Liver (tissue), 9 donors: ENCODE results near the gene SPCS1. TPM values are rescaled to one million over a fixed set of nuclear protein-coding genes. Genes with fewer than 3 reads are reported as not detected.
A peak's percentile ranks its signal among the peaks of the same experiment; 100 is the strongest.

Source experiments
- DNase-seq: peaks from one replicate; pipeline ENCODE4 v3.0.0-alpha.2; 2017; ENCODE audit warnings: low spot score
- H3K27ac ChIP-seq, 2 donors: one replicate each; pipeline ENCODE4 v1.7.0; 2013; ENCODE audit warnings: inconsistent platforms in 2 of 2, low read length in 2 of 2, control low read depth in 1 of 2, low read depth in 1 of 2, mild to moderate bottlenecking in 1 of 2
- H3K27me3 ChIP-seq, 4 donors: one replicate each; pipeline versions ENCODE4 v1.6.1 to v1.7.0; 2013; ENCODE audit warnings: low read length in 3 of 4, inconsistent platforms in 1 of 4, mild to moderate bottlenecking in 1 of 4, moderate library complexity in 1 of 4; ENCODE audit not compliant: control insufficient read depth in 4 of 4, insufficient read depth in 4 of 4
- H3K36me3 ChIP-seq, 4 donors: one replicate each; pipeline versions ENCODE4 v1.6.1 to v1.7.0; 2013; ENCODE audit warnings: low read length in 3 of 4, mild to moderate bottlenecking in 3 of 4, low read depth in 1 of 4, moderate library complexity in 1 of 4; ENCODE audit not compliant: control insufficient read depth in 4 of 4, insufficient read depth in 3 of 4
- H3K4me1 ChIP-seq, 4 donors: one replicate each; pipeline versions ENCODE4 v1.6.1 to v1.7.0; 2013; ENCODE audit warnings: low read length in 3 of 4, mild to moderate bottlenecking in 3 of 4, moderate library complexity in 1 of 4; ENCODE audit not compliant: control insufficient read depth in 4 of 4, insufficient read depth in 4 of 4
- H3K4me3 ChIP-seq, 3 donors: one replicate each; pipeline versions ENCODE4 v1.6.1 to v1.7.0; 2013; ENCODE audit warnings: low read length in 3 of 3, control low read depth in 1 of 3, low read depth in 1 of 3, mild to moderate bottlenecking in 1 of 3
- H3K9ac ChIP-seq, 2 donors: one replicate each; pipeline ENCODE4 v1.7.0; 2013; ENCODE audit warnings: low read length in 2 of 2, mild to moderate bottlenecking in 2 of 2, moderate library complexity in 2 of 2, control low read depth in 1 of 2, low read depth in 1 of 2
- H3K9me3 ChIP-seq, 4 donors: one replicate each; pipeline versions ENCODE4 v1.6.1 to v1.7.0; 2013; ENCODE audit warnings: low read length in 3 of 4; ENCODE audit not compliant: control insufficient read depth in 4 of 4
- EGR1 ChIP-seq, 2 donors: IDR thresholded peaks; 2 replicates each; pipeline ENCODE4 v1.6.1; 2016 to 2018; ENCODE audit warnings: antibody characterized with exemption in 2 of 2, low read depth in 2 of 2
- FOXA1 ChIP-seq: IDR thresholded peaks from 2 replicates; pipeline ENCODE4 v1.6.1; 2016; ENCODE audit warnings: antibody characterized with exemption
- FOXA2 ChIP-seq: IDR thresholded peaks from 2 replicates; pipeline ENCODE4 v1.6.1; 2016; ENCODE audit warnings: antibody characterized with exemption
- GABPA ChIP-seq, 2 donors: IDR thresholded peaks in 1 of 2; conservative IDR thresholded peaks in 1 of 2; 2 replicates each; pipeline ENCODE4 v1.6.1; 2016; ENCODE audit warnings: antibody characterized with exemption in 2 of 2, mild to moderate bottlenecking in 1 of 2, moderate library complexity in 1 of 2
- HNF4A ChIP-seq, 2 donors: conservative IDR thresholded peaks; 2 replicates each; pipeline ENCODE4 v1.6.1; 2016; ENCODE audit warnings: antibody characterized with exemption in 2 of 2, mild to moderate bottlenecking in 2 of 2
- JUND ChIP-seq, 2 donors: IDR thresholded peaks; 2 replicates each; pipeline ENCODE4 v1.6.1; 2016; ENCODE audit warnings: antibody characterized with exemption in 2 of 2
- NR2F2 ChIP-seq: IDR thresholded peaks from 2 replicates; pipeline ENCODE4 v1.6.1; 2016; ENCODE audit warnings: antibody characterized with exemption
- RAD21 ChIP-seq, 2 donors: IDR thresholded peaks; 2 replicates each; pipeline ENCODE4 v1.6.1; 2016; ENCODE audit warnings: antibody characterized with exemption in 2 of 2, mild to moderate bottlenecking in 2 of 2
- RXRA ChIP-seq, 2 donors: IDR thresholded peaks; 2 replicates each; pipeline ENCODE4 v1.6.1; 2017 to 2018; ENCODE audit warnings: antibody characterized with exemption in 2 of 2, mild to moderate bottlenecking in 1 of 2
- TAF1 ChIP-seq: conservative IDR thresholded peaks from 2 replicates; pipeline ENCODE4 v1.6.1; 2016; ENCODE audit warnings: antibody characterized with exemption, mild to moderate bottlenecking
- YY1 ChIP-seq: IDR thresholded peaks from 2 replicates; pipeline ENCODE4 v1.6.1; 2016; ENCODE audit warnings: antibody characterized with exemption, mild to moderate bottlenecking
- WGBS: extraction: QIAGEN DNeasy Blood & Tissue Kit; methylation state at CpG from one replicate; pipeline ENCODE4 v1.1.7; 2013; 5-methylcytosine and 5-hydroxymethylcytosine counted together
- polyA plus RNA-seq, 2 donors: library from polyadenylated mRNA; stranded (reverse) in 1 of 2; unstranded in 1 of 2; fragments of 200-250 nt in 1 of 2; fragments of >200 nt in 1 of 2; fragmentation: Nextera tagmentation in 1 of 2; extraction: Ambion mirVana in 1 of 2; gene quantifications; one replicate each; pipeline versions ENCODE4 v1.2.1 to v1.2.3, GENCODE V29; 2013 to 2015
- total RNA-seq, 2 donors: library from RNA; depleted of rRNA; stranded (reverse); fragments of >200 nt; gene quantifications; one replicate each; pipeline ENCODE4 v1.2.3, GENCODE V29; 2014
- TF ChIP-seq, protein P1 (sequence below): IDR thresholded peaks from 2 replicates; pipeline ENCODE4 v1.6.1; 2016; ENCODE audit warnings: antibody characterized with exemption
- TF ChIP-seq, protein P2 (sequence below): IDR thresholded peaks from 2 replicates; pipeline ENCODE4 v1.6.1; 2016; ENCODE audit warnings: antibody characterized with exemption
- TF ChIP-seq, protein P3 (sequence below): fragments of 150-350 bp; IDR thresholded peaks from 2 replicates; pipeline ENCODE4 v1.5.1; 2017; ENCODE audit warnings: improper control_type of control experiment, low read depth, low read length; ENCODE audit not compliant: missing input control
- TF ChIP-seq, protein P4 (sequence below): IDR thresholded peaks from 2 replicates; pipeline ENCODE4 v1.6.1; 2016; ENCODE audit warnings: antibody characterized with exemption, mild to moderate bottlenecking
- donor health status: healthy.
- donor health status: healthy.
- donor health status: healthy.
- donor health status: healthy.
- donor health status: healthy.

Gene SPCS1
- total and polyA plus RNA-seq, 4 donors, result 42.3 to 227 (median 113) TPM

DNA sequence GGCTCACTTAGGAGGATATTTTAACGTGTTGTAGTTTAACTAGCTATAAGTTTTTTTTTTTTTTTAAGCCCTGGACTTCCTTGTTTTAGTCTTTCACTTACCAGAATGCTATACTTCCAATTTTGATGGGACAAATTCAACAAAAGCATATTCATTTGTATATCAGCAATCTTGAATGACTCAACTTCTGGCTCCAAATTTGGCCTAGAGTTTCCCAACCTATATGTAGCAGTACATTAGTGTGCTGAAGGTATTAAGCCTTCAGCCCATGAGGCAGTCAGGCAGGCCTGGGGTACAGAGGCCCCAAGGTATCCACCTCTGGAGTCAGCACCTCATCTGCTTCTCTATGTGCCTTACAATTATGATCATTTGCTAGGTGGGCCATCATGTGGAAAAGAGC, 26.1 kb upstream of the SPCS1 start:
- peaks cover 12 to 56% (median 49%) of the 10 kb centered on the region in 4 donors for H3K4me1 ChIP-seq
- 64% methylated on average over 1 of the region's 1 CpG for WGBS
- peak overlapping the region in 1 of 2 donors; percentile 6 for H3K27ac ChIP-seq

DNA sequence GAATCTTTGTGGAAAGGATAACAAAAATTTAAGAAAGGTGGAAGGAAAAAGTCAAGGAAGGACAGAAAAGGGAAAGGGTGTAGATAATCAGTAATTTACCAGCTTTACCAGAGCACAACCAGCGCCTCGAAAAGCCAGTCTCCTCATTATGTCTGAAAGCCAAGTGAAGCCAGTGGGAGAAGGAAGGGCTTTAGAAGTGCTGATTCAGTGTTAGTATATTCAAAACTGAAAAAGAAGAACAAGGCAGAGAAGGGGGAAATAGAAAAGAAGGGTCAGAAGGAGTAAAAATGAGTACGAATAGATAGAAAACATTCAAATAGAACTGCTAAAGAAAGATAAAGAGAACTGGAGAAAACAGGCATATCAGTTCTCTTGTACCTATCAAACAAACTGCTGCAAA, 24.3 kb upstream of the SPCS1 start:
- Histone ChIP-seq H3K4me1 (peaks cover 12 to 60% (median 50%) of the 10 kb centered on the region in 4 donors), H3K9ac (peak overlapping the region; percentile 33 to 88), H3K4me3 (peak overlapping the region in 2 of 3 donors; percentile 12 to 19), H3K27me3 (no peaks in the 10 kb centered on the region), H3K36me3 (peaks cover 2 to 17% (median 7%) of the 10 kb centered on the region in 4 donors), H3K27ac (peak overlapping the region; percentile 84 to 93), H3K9me3 (no peaks in the 10 kb centered on the region)
- 49% methylated on average over 3 of the region's 3 CpGs for WGBS
- DNase-seq, result no peak
- TF ChIP-seq NR2F2 (no peak), TAF1 (no peak), YY1 (no peak), GABPA (IDR thresholded peaks at IDR 0.05 in 1 of 2, conservative IDR thresholded peaks at IDR 0.05 in 1 of 2) (no peak), RXRA (IDR thresholded peaks at IDR 0.05) (no peak), HNF4A (conservative IDR thresholded peaks at IDR 0.05) (no peak), RAD21 (IDR thresholded peaks at IDR 0.05) (no peak), EGR1 (IDR thresholded peaks at IDR 0.05; ENCODE audit: low read depth in 2 of 2) (no peak), FOXA1 (no peak), JUND (IDR thresholded peaks at IDR 0.05) (no peak), FOXA2 (no peak)
- TF ChIP-seq, protein P1, sequence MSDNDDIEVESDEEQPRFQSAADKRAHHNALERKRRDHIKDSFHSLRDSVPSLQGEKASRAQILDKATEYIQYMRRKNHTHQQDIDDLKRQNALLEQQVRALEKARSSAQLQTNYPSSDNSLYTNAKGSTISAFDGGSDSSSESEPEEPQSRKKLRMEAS, result no peak
- TF ChIP-seq, protein P2, sequence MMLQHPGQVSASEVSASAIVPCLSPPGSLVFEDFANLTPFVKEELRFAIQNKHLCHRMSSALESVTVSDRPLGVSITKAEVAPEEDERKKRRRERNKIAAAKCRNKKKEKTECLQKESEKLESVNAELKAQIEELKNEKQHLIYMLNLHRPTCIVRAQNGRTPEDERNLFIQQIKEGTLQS, result no peak
- TF ChIP-seq, protein P3, sequence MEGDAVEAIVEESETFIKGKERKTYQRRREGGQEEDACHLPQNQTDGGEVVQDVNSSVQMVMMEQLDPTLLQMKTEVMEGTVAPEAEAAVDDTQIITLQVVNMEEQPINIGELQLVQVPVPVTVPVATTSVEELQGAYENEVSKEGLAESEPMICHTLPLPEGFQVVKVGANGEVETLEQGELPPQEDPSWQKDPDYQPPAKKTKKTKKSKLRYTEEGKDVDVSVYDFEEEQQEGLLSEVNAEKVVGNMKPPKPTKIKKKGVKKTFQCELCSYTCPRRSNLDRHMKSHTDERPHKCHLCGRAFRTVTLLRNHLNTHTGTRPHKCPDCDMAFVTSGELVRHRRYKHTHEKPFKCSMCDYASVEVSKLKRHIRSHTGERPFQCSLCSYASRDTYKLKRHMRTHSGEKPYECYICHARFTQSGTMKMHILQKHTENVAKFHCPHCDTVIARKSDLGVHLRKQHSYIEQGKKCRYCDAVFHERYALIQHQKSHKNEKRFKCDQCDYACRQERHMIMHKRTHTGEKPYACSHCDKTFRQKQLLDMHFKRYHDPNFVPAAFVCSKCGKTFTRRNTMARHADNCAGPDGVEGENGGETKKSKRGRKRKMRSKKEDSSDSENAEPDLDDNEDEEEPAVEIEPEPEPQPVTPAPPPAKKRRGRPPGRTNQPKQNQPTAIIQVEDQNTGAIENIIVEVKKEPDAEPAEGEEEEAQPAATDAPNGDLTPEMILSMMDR, result no peak
- TF ChIP-seq, protein P4, sequence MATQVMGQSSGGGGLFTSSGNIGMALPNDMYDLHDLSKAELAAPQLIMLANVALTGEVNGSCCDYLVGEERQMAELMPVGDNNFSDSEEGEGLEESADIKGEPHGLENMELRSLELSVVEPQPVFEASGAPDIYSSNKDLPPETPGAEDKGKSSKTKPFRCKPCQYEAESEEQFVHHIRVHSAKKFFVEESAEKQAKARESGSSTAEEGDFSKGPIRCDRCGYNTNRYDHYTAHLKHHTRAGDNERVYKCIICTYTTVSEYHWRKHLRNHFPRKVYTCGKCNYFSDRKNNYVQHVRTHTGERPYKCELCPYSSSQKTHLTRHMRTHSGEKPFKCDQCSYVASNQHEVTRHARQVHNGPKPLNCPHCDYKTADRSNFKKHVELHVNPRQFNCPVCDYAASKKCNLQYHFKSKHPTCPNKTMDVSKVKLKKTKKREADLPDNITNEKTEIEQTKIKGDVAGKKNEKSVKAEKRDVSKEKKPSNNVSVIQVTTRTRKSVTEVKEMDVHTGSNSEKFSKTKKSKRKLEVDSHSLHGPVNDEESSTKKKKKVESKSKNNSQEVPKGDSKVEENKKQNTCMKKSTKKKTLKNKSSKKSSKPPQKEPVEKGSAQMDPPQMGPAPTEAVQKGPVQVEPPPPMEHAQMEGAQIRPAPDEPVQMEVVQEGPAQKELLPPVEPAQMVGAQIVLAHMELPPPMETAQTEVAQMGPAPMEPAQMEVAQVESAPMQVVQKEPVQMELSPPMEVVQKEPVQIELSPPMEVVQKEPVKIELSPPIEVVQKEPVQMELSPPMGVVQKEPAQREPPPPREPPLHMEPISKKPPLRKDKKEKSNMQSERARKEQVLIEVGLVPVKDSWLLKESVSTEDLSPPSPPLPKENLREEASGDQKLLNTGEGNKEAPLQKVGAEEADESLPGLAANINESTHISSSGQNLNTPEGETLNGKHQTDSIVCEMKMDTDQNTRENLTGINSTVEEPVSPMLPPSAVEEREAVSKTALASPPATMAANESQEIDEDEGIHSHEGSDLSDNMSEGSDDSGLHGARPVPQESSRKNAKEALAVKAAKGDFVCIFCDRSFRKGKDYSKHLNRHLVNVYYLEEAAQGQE, result no peak

More for the DNA sequence above, 26.1 kb upstream of the SPCS1 start:
- H3K36me3 ChIP-seq, result peaks cover 2 to 25% (median 15%) of the 10 kb centered on the region in 4 donors
- no peak overlapping the region for H3K4me3 ChIP-seq
- H3K27me3 ChIP-seq, result no peaks in the 10 kb centered on the region
- H3K9me3 ChIP-seq, result no peaks in the 10 kb centered on the region
- no peak overlapping the region for H3K9ac ChIP-seq
- DNase-seq, result no peak
- TF ChIP-seq RXRA (IDR thresholded peaks at IDR 0.05), result no peak
- TF ChIP-seq, protein P4, result no peak
